Measurements from ENCODE around the gene NCOA1.
"Not testable (repeated sequence)": the region's sequence is repeated elsewhere in the genome, so short reads cannot be mapped to it uniquely, and the experiment has no call there.

NCOA1 gene

GRCh38 chr2:24530796-24531195 is 39.7 kb downstream of the NCOA1 start:
- DNase-seq (ENCODE audit: extremely low spot score, insufficient read length, low read depth): no peak
- FAIRE-seq: no peak

- FAIRE-seq: not testable (repeated sequence)
These were observed 40.6 kb downstream of the NCOA1 start for GRCh38 chr2:24531610-24532009.

DNA sequence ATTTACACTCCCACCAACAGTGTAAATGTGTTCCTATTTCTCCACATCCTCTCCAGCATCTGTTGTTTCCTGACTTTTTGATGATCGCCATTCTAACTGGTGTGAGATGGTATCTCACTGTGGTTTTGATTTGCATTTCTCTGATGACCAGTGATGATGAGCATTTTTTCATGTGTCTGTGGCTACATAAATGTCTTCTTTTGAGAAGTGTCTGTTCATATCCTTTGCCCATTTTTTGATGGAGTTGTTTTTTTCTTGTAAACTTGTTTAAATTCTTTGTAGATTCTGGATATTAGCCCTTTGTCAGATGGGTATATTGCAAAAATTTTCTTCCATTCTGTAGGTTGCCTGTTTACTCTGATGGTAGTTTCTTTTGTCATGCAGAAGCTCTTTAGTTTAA is 41.0 kb downstream of the NCOA1 start:
- DNase-seq (ENCODE audit: extremely low spot score, insufficient read length, low read depth); FAIRE-seq: not testable (repeated sequence)

More at GRCh38 chr2:24531610-24532009, 40.6 kb downstream of the NCOA1 start:
- not testable (repeated sequence) for DNase-seq (ENCODE audit: extremely low spot score, insufficient read length, low read depth)

- not testable (repeated sequence) for FAIRE-seq; DNase-seq (ENCODE audit: extremely low spot score, insufficient read length, low read depth)
These were observed 42.5 kb downstream of the NCOA1 start for GRCh38 chr2:24533574-24533973.

DNA sequence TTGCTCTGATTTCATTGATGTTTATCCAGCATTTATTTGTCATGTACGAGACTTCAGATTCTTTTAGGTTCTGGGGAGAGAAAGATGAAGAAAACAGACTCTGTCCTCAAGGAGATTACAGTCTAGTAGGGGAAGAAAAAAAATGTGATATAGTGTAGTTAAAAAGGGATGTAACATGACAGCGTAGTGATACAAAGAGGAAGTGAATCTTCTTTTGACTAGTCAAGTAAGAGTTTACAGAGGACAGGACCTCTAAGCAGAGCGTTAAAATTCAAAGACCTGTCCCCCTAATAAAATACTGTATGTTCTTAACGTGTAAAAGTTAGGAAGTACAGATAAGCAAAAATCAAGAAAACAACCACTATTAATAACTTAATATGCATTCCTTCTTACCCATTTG is 47.7 kb downstream of the NCOA1 start:
- DNase-seq (ENCODE audit: extremely low spot score, insufficient read length, low read depth) (no peak), FAIRE-seq (no peak)

- FAIRE-seq: no peak
- DNase-seq (ENCODE audit: extremely low spot score, insufficient read length, low read depth): no peak
These were observed 48.2 kb downstream of the NCOA1 start for GRCh38 chr2:24539258-24539657.

DNA sequence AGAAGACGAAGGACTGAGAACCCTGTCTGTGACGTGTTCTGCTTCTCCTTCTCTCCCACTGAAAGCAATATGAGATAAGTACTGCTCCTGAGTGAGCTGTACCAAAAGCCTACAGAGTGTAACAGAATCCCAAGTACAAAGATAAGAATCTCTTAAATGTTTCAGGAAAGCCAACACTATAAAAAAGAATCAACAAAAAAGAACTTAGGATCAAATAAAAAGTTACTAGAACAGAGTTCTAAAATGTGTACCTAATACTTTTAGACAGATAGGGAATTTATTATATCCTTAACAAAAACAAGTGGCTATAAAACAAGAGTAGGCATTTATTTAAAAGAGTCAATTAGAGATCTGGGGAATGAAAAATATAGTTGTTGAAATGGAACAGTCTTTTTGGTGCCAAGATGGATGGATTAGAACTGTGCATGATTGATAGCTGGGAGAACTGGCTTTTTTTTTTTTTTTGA is 49.0 kb downstream of the NCOA1 start:
- no peak for DNase-seq (ENCODE audit: extremely low spot score, insufficient read length, low read depth)
- FAIRE-seq: no peak

DNA sequence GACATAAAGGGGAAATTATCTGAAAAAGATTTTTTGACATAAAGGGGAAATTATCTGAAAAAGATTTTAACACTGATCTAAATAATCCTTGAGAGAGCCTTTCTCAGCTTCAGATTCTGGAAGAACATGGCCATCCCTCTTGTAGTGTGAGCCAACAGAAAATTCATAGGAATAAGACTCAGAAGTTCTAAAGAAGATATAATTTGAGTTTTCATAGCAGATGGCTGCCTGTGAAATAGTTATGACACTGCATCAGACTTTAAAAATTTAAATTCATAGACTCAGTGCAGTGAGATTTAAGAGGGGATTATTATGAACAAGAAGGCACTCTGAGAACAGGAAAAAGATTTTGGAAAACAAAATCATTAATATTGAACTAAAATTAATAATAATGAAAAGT is 50.6 kb downstream of the NCOA1 start:
- FAIRE-seq (no peak), DNase-seq (ENCODE audit: extremely low spot score, insufficient read length, low read depth) (no peak)

- FAIRE-seq (no peak), DNase-seq (ENCODE audit: extremely low spot score, insufficient read length, low read depth) (no peak)
These were observed 51.3 kb downstream of the NCOA1 start for GRCh38 chr2:24542269-24542872.

DNA sequence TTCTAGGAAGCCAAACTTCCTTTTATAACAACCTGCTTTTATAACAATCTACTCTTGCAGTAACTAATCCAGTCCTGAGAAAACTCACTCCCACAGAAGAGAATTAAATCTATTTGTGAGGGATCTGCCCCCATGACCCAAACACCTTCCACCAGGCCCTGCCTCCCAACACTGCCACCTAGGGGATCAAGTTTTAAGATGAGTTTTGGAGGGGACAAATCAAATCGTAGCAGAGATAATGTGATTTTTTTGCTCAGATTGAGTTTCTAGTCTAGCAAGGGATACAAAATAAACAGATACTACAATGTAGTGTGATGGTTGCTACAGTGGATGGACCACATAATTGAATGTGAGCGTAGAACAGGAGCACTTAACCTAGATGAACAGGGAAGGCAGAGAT is 52.2 kb downstream of the NCOA1 start:
- DNase-seq (ENCODE audit: extremely low spot score, insufficient read length, low read depth) (no peak), FAIRE-seq (no peak)

DNA sequence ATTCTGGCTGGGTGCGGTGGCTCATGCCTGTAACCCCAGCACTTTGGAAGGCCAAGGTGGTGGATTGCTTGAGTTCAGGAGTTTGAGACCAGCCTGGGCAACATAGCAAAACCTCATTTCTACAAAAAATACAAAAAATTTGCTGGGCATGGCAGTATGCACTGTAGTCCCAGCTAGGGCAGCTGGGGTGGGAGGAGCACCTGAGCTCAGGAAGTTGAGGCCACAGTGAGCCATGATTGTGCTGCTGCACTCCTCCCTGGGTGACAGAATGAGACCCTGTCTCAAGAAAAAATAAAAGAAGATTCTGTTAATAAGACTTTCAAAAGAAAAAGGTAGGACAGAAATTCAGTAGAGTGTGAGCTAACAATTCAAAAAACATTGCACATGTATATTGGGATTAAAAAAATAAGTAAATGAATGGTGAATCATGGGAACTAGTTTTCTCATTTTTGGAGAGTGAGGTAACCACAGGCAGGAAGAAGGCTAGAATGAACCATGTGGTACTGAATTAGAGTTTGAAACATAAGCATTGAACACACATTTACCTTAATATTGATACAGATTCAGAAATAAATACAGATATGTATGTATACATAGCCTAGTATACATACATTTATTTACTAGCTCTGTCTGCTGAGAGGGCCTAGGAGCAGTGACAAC is 53.5 kb downstream of the NCOA1 start:
- DNase-seq (ENCODE audit: extremely low spot score, insufficient read length, low read depth) (no peak), FAIRE-seq (no peak)

GRCh38 chr2:24546669-24547068 is 55.6 kb downstream of the NCOA1 start:
- DNase-seq (ENCODE audit: extremely low spot score, insufficient read length, low read depth) (no peak), FAIRE-seq (no peak)

DNA sequence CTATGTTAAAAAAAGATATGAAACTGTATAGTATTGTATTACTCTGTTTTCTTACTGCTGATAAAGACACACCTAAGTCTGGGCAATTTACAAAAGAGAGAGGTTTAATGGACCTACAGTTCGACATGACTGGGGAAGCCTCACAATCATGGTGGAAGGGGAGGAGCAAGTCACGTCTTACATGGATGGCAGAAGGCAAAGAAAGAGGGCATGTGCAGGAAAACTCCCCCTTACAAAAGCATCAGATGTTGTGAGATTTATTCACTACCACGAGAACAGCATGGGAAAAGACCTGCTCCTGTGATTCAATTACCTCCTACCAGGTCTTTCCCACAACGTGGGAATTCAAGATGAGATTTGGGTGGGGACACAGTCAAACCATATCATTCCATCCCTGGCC is 57.0 kb downstream of the NCOA1 start:
- no peak for DNase-seq (ENCODE audit: extremely low spot score, insufficient read length, low read depth)
- FAIRE-seq: no peak

- not testable (repeated sequence) for DNase-seq (ENCODE audit: extremely low spot score, insufficient read length, low read depth)
These were observed 59.2 kb downstream of the NCOA1 start for GRCh38 chr2:24550301-24550700.

DNA sequence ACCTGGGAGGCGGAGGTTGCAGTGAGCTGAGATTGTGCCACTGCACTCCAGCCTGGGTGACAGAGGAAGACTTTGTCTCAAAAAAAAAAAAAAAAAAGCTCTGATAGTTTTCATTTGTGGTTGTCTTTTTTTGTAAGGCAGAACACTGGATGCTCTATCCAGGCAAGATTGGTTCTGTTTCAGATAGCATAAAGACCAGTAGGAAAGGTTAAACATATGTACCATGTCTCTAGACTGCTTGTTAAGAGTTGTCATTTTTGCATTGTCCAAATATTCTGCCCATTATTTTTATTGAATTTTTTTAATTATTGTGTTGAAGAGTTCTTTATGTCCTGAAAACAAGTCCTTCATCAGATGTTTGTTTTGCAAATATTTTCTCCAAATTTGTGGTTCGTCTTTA is 60.0 kb downstream of the NCOA1 start:
- FAIRE-seq (no peak), DNase-seq (ENCODE audit: extremely low spot score, insufficient read length, low read depth) (no peak)

More at GRCh38 chr2:24550301-24550700, 59.2 kb downstream of the NCOA1 start:
- peak; percentile 53 for FAIRE-seq

DNA sequence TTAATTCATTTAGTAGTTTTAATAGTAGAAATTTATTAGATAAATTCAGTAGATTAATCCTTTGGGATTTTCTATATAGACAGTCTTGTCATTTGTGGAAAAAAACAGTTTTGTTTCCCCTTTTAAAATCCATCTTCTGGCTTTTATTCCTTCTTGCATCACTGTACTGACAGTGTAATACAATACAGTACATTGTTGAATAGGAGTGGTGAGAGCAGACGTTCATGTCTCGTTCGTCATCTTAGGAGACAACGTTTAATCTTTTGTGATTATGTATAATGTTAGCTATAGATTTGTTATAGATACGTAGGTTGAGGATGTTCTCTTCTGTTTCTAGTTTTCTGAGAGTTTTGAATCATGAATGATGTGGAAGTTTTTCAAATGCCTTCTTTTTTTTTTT is 61.8 kb downstream of the NCOA1 start:
- DNase-seq (ENCODE audit: extremely low spot score, insufficient read length, low read depth) (no peak), FAIRE-seq (no peak)

GRCh38 chr2:24558781-24559472 is 67.9 kb downstream of the NCOA1 start:
- no peak for DNase-seq (ENCODE audit: extremely low spot score, insufficient read length, low read depth)

DNA sequence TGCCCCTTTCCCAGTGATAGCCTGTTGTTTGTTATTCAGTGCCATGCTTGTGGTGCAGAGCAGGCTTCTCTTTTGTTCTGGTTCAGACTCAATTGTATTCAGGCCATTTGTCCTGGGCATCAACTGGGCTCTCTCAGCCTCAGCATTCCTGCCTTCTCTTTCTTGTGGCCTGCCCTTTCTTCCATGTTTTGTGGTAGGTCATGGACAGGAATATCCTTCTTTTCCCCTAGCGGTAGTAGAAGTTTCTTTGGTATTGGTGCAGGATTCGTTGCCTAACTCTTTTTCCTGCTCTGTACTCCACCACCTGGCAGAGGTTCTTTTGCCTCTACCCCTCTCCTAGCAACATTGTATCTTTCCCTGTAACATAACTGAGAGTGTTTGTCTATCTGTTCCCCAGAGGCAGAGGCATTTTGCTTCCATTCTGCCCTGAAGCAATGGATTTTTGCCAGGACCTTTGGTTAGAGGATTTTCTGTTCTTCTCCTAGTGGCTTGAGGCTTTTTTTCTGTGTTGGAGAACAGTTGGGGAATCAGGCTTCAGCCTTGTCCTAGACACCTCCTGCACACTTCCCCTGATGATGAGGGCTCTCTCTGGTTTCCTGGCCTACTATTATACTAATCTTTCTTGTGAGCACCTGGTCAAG is 68.5 kb downstream of the NCOA1 start:
- FAIRE-seq: no peak
- no peak for DNase-seq (ENCODE audit: extremely low spot score, insufficient read length, low read depth)

More at GRCh38 chr2:24558781-24559472, 67.9 kb downstream of the NCOA1 start:
- peak; percentile 12 for FAIRE-seq

DNA sequence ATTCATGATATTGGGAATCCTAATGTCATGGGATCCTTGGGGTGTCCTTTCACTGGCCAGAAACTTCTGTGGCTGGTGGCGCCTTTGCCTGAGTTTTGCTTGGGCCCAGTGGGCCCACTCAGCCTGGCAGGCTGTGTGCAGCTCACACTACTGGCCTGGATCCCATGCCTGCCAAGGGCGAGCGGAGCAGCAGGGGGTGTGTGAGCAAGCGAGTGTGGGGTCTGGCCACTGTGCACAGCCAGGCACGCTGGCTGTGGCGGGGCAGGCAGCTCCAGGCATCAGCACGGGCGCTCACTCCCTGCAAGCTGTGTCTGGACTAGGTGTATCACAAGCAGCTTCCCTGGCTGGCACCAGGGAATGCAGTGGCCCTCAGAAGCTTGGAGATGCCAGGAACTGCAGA is 74.5 kb downstream of the NCOA1 start:
- FAIRE-seq (no peak), DNase-seq (ENCODE audit: extremely low spot score, insufficient read length, low read depth) (no peak)

- DNase-seq (ENCODE audit: extremely low spot score, insufficient read length, low read depth) (no peak), FAIRE-seq (no peak)
These were observed 75.2 kb downstream of the NCOA1 start for GRCh38 chr2:24566209-24566608.

DNA sequence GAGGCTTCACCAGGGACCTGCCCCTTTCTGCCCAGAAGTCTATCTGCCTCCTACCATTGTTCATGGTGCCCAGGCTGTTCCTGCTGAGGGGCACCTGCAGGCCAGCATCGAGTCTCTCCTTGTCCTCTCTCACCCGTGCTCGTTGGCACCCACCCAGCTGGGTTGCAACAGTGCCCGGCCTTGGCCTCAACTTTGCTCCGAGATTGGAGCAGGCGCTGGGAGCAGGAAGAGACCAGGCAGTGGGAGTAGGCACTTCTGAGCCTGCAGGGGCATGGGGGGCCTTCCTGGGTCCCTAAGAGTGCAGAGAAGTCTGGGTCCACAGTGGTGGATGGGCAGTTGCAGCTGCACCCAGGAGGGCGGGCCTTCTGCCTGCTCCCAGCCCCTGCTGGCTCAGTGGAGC is 75.6 kb downstream of the NCOA1 start:
- DNase-seq (ENCODE audit: extremely low spot score, insufficient read length, low read depth): no peak

More for the DNA sequence above, 75.6 kb downstream of the NCOA1 start:
- FAIRE-seq: no peak
